ENCODE measurements around the gene LCE4A. TPM values are rescaled to one million over a fixed set of nuclear protein-coding genes. Genes with fewer than 3 reads are reported as not detected.
"Not testable (repeated sequence)": the region's sequence is repeated elsewhere in the genome, so short reads cannot be mapped to it uniquely, and the experiment has no call there.

Gene LCE4A
- total and polyA plus RNA-seq, 4 donors = not detected

DNA sequence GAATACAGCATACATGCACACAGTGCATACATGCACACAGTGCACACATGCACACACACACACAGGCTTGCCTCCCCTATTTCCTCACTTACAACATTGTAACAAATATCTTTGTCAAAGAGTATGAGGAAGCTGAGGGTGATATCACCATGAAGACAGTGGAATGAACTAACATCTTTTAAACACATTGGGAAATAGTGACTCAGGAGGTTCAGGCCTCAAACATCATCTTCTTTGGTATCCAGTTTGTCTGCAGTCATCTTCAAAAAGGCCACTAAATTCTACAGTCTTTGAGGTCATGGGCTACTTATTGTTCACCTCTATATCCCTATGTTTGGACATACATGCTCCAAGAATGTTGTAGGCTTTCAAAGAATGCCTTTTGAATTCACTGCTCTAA is 24.1 kb upstream of the LCE4A start:
- no peak overlapping the region for H3K4me3 ChIP-seq (ENCODE audit: low read length in 2 of 2)
- no peaks in the 10 kb centered on the region for H3K27me3 ChIP-seq (ENCODE audit: control insufficient read depth in 1 of 2, insufficient read depth in 2 of 2, low read length in 1 of 2)
- ATAC-seq (ENCODE audit: low FRiP score) = no peak
- H3K4me1 ChIP-seq (ENCODE audit: control insufficient read depth in 1 of 2, insufficient read depth in 2 of 2, low read length in 2 of 2) = no peaks in the 10 kb centered on the region
- peaks cover 3% of the 10 kb centered on the region for H3K9me3 ChIP-seq (ENCODE audit: control insufficient read depth, low read length)
- intact Hi-C loops (cut with DNase I) = no loop called here
- H3K27ac ChIP-seq (ENCODE audit: low read depth in 1 of 2, low read length in 2 of 2) = no peak overlapping the region
- H3K36me3 ChIP-seq (ENCODE audit: control insufficient read depth in 1 of 2, insufficient read depth in 2 of 2, low read length in 1 of 2) = no peaks in the 10 kb centered on the region
- DNase-seq = no peak

DNA sequence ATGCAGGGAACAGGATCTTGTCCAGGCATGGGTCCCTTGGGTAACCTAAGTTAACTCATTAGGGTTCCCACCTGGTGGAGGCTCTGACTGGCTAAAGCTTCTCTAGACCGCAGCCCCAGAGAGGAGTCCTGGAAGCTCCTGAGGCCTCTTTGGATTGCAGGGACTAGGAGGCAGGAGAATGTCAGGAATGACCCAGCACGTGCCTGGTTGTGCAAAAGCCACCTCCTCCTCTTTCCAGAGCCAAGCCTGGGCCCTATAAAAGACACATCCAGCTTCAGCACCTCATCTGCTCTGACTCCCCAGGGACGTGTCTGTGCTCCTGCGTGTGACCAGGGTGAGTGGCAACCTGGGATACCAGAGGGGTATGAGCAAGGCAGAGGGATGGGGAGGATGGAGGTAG is 22.1 kb upstream of the LCE4A start, which contains the start of gene LCE2B:
LCE2B (plus strand) TSS at position 301 of the 400 bp plus-strand sequence. CDS start 721 bp downstream, outside the sequence.
- ATAC-seq (ENCODE audit: low FRiP score); H3K27ac ChIP-seq (ENCODE audit: low read depth in 1 of 2, low read length in 2 of 2); H3K9me3 ChIP-seq (ENCODE audit: control insufficient read depth, low read length); intact Hi-C loops (cut with DNase I); H3K4me3 ChIP-seq (ENCODE audit: low read length in 2 of 2); H3K27me3 ChIP-seq (ENCODE audit: control insufficient read depth in 1 of 2, insufficient read depth in 2 of 2, low read length in 1 of 2); H3K36me3 ChIP-seq (ENCODE audit: control insufficient read depth in 1 of 2, insufficient read depth in 2 of 2, low read length in 1 of 2); DNase-seq; H3K4me1 ChIP-seq (ENCODE audit: control insufficient read depth in 1 of 2, insufficient read depth in 2 of 2, low read length in 2 of 2): not testable (repeated sequence)
- WGBS, 2 donors = 64 to 68% methylated on average over 2 to 4 of the region's 4 CpGs

DNA sequence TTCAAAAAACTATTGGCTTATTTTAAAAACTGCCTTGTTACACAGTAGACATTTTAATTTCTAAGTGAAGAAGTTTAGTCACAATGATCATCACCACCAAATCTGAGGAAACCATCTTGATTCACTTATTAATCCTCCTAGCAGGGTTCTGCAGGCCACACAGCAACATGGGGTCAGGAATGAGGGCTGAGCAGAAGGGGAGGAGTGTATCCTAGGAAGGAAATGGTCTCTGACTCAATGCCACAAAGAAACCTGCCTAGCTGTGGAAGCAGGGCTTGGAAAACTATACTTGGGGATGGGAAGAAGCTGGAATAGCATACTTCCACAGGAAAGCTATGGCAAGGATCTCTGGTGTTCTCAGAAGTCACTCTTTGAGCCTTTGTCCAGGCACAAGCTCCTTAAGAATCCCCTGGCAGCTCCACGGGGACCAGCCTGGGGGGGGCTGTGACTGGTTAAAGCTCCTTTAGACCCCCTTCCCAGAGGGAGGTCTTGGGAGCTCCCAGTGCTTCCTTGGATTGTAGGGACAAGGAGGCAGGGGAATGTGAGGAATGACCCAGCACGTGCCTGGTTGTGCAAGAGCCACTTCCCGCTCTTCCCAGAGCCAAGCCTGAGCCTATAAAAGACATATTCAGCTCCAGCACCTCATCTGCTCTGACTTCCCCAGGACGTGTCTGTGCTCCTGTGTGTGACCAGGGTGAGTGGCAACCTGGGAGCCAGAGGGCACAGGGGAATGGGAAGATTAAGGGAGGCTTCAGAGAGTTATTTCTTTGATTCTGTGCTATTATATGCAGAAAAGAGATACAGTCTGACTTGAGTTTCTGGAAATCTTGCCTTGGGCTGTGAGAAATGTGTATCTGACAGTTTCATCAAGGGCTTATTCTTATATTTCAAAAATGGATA is 10.0 kb upstream of the LCE4A start, which contains the start of gene LCE2A:
LCE2A (plus strand) TSS at position 645 of the 900 bp plus-strand sequence. CDS start 557 bp downstream, outside the sequence.
- no peaks in the 10 kb centered on the region for H3K36me3 ChIP-seq (ENCODE audit: control insufficient read depth in 1 of 2, insufficient read depth in 2 of 2, low read length in 1 of 2)
- no peak within 1 kb of the TSS for H3K27ac ChIP-seq (ENCODE audit: low read depth in 1 of 2, low read length in 2 of 2)
- intact Hi-C loops (cut with DNase I) = no loop called here
- no peaks in the 10 kb centered on the region for H3K4me1 ChIP-seq (ENCODE audit: control insufficient read depth in 1 of 2, insufficient read depth in 2 of 2, low read length in 2 of 2)
- WGBS, 2 donors = 39 to 51% methylated on average over 4 of the region's 4 CpGs
- no peak within 1 kb of the TSS for H3K4me3 ChIP-seq (ENCODE audit: low read length in 2 of 2)
- no peaks in the 10 kb centered on the region for H3K9me3 ChIP-seq (ENCODE audit: control insufficient read depth, low read length)
- peaks cover 0 to 2% of the 10 kb centered on the region in 2 donors for H3K27me3 ChIP-seq (ENCODE audit: control insufficient read depth in 1 of 2, insufficient read depth in 2 of 2, low read length in 1 of 2)
- no peak for DNase-seq
- ATAC-seq (ENCODE audit: low FRiP score) = no peak

DNA sequence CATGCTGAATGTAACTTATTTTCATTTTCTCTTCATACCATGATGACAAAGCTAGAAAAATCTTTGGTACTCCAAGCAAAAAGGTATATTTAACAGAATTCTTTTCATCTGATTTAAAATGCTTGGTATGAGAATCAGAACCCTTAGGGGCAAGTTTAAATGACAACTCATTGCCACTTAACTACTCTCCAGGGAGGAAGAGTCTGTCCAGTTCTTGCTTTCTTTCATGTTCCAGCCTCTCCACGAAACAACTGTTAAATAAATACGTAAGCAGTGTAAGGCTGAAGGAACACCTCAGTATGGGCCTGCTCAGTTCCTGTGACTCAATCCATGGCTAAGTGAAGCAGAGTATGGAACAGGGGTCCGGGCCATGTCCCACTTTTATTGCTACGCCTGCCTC is 8.2 kb upstream of the LCE4A start:
- peaks cover 0 to 2% of the 10 kb centered on the region in 2 donors for H3K27me3 ChIP-seq (ENCODE audit: control insufficient read depth in 1 of 2, insufficient read depth in 2 of 2, low read length in 1 of 2)
- no peak overlapping the region for H3K27ac ChIP-seq (ENCODE audit: low read depth in 1 of 2, low read length in 2 of 2)
- H3K9me3 ChIP-seq (ENCODE audit: control insufficient read depth, low read length) = no peaks in the 10 kb centered on the region
- ATAC-seq (ENCODE audit: low FRiP score) (no peak), DNase-seq (no peak)
- H3K36me3 ChIP-seq (ENCODE audit: control insufficient read depth in 1 of 2, insufficient read depth in 2 of 2, low read length in 1 of 2) = no peaks in the 10 kb centered on the region
- intact Hi-C loops (cut with DNase I) = no loop called here
- H3K4me1 ChIP-seq (ENCODE audit: control insufficient read depth in 1 of 2, insufficient read depth in 2 of 2, low read length in 2 of 2) = no peaks in the 10 kb centered on the region
- no peak overlapping the region for H3K4me3 ChIP-seq (ENCODE audit: low read length in 2 of 2)
- WGBS, 2 donors = 58 to 67% methylated on average over 4 of the region's 4 CpGs

DNA sequence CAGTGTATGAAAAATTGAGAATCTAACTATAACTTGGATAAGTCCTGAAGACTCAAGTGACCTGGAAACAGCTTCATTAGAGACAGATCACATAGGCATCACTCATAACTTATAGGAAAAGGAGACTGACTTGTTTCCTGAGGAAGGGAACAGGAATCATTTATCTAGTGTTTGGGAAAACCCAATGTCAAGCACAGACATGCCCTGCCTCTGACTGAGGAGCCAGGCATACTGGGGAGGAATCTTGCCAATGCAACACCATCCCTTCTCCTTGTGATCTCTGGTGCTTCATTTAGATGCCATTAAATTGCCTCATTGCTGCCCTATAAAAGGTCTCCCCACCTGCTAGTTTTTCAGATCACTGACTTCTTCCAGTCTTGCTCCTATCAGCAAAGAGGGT is 10.3 kb downstream of the LCE4A start:
- H3K27ac ChIP-seq (ENCODE audit: low read depth in 1 of 2, low read length in 2 of 2) = no peak overlapping the region
- H3K4me1 ChIP-seq (ENCODE audit: control insufficient read depth in 1 of 2, insufficient read depth in 2 of 2, low read length in 2 of 2) = no peaks in the 10 kb centered on the region
- H3K9me3 ChIP-seq (ENCODE audit: control insufficient read depth, low read length) = peaks cover 3% of the 10 kb centered on the region
- H3K27me3 ChIP-seq (ENCODE audit: control insufficient read depth in 1 of 2, insufficient read depth in 2 of 2, low read length in 1 of 2) = no peaks in the 10 kb centered on the region
- DNase-seq (no peak), ATAC-seq (ENCODE audit: low FRiP score) (no peak)
- intact Hi-C loops (cut with DNase I) = no loop called here
- H3K36me3 ChIP-seq (ENCODE audit: control insufficient read depth in 1 of 2, insufficient read depth in 2 of 2, low read length in 1 of 2) = no peaks in the 10 kb centered on the region
- no peak overlapping the region for H3K4me3 ChIP-seq (ENCODE audit: low read length in 2 of 2)

DNA sequence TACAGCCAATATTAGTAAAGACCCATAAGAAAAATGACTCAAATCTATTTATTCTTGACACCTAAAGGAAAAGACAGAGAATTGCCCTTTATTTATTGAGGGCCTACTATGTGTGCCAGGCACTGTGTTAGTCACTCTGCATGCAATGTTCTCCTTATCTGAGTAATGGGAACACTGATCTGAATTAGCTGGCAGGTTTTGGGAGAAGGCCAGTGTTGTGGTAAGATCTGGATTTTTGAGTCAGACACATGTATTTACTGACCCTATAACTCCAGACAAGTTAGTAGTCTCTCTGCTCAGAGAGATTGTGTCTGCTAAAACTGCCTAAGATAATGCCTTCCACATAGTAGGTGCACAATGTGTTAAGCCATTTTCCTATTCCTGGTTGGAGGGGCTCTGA is 17.3 kb downstream of the LCE4A start:
- no peaks in the 10 kb centered on the region for H3K27me3 ChIP-seq (ENCODE audit: control insufficient read depth in 1 of 2, insufficient read depth in 2 of 2, low read length in 1 of 2)
- no peak overlapping the region for H3K4me3 ChIP-seq (ENCODE audit: low read length in 2 of 2)
- no peaks in the 10 kb centered on the region for H3K36me3 ChIP-seq (ENCODE audit: control insufficient read depth in 1 of 2, insufficient read depth in 2 of 2, low read length in 1 of 2)
- no peak overlapping the region for H3K27ac ChIP-seq (ENCODE audit: low read depth in 1 of 2, low read length in 2 of 2)
- intact Hi-C loops (cut with DNase I) = no loop called here
- no peaks in the 10 kb centered on the region for H3K9me3 ChIP-seq (ENCODE audit: control insufficient read depth, low read length)
- DNase-seq (no peak), ATAC-seq (ENCODE audit: low FRiP score) (no peak)
- no peaks in the 10 kb centered on the region for H3K4me1 ChIP-seq (ENCODE audit: control insufficient read depth in 1 of 2, insufficient read depth in 2 of 2, low read length in 2 of 2)

DNA sequence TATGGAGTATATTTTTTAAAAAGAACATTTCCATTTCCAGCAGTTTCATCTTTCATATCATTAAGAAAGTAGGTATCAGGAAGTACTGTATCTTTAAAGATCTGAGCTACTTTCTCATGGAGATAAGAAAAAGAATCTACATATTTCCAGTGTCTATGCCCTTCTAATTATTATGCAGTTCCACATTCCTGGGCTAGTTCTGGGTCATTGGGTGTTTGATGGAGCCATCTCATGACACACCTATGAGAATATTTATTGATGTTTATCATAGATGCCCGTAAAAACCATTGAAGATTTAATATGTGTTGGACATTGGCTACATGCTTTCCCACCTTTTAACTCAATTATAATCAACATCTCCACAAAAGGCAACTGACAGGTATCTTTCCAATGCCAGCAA is 21.0 kb downstream of the LCE4A start:
- Histone ChIP-seq H3K36me3 (ENCODE audit: control insufficient read depth in 1 of 2, insufficient read depth in 2 of 2, low read length in 1 of 2) (no peaks in the 10 kb centered on the region), H3K27ac (ENCODE audit: low read depth in 1 of 2, low read length in 2 of 2) (no peak overlapping the region), H3K4me1 (ENCODE audit: control insufficient read depth in 1 of 2, insufficient read depth in 2 of 2, low read length in 2 of 2) (no peaks in the 10 kb centered on the region), H3K4me3 (ENCODE audit: low read length in 2 of 2) (no peak overlapping the region), H3K9me3 (ENCODE audit: control insufficient read depth, low read length) (peaks cover 1% of the 10 kb centered on the region), H3K27me3 (ENCODE audit: control insufficient read depth in 1 of 2, insufficient read depth in 2 of 2, low read length in 1 of 2) (no peaks in the 10 kb centered on the region)
- ATAC-seq (ENCODE audit: low FRiP score) (no peak), DNase-seq (no peak)
- WGBS, 2 donors = 77 to 82% methylated on average over 1 of the region's 1 CpG
- intact Hi-C loops (cut with DNase I) = no loop called here

DNA sequence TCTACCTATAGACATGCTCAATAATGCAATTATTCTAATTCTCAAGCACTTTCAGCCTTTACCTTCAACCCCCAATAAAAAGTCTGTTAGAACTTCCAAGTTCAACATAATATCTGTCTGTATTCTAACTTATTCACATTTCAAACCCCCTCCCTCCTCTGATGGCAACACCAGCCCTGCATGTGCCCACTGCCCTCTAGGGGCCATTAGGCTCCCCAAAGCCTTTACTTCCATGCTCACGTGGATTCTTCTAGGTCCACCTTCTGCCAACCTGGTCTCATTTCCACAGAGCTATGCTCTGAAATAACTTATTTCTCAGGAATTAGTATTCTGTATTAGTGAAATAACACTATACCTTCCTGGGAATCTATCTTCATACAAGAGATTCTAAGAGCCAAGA is 27.7 kb downstream of the LCE4A start:
- no peak overlapping the region for H3K27ac ChIP-seq (ENCODE audit: low read depth in 1 of 2, low read length in 2 of 2)
- 6 to 21% methylated on average over 1 of the region's 1 CpG for WGBS, 2 donors
- intact Hi-C loops (cut with DNase I) = no loop called here
- H3K4me3 ChIP-seq (ENCODE audit: low read length in 2 of 2) = no peak overlapping the region
- DNase-seq (no peak), ATAC-seq (ENCODE audit: low FRiP score) (no peak)
- H3K4me1 ChIP-seq (ENCODE audit: control insufficient read depth in 1 of 2, insufficient read depth in 2 of 2, low read length in 2 of 2) = no peaks in the 10 kb centered on the region
- H3K9me3 ChIP-seq (ENCODE audit: control insufficient read depth, low read length) = peaks cover 1% of the 10 kb centered on the region
- H3K27me3 ChIP-seq (ENCODE audit: control insufficient read depth in 1 of 2, insufficient read depth in 2 of 2, low read length in 1 of 2) = no peaks in the 10 kb centered on the region
- no peaks in the 10 kb centered on the region for H3K36me3 ChIP-seq (ENCODE audit: control insufficient read depth in 1 of 2, insufficient read depth in 2 of 2, low read length in 1 of 2)

DNA sequence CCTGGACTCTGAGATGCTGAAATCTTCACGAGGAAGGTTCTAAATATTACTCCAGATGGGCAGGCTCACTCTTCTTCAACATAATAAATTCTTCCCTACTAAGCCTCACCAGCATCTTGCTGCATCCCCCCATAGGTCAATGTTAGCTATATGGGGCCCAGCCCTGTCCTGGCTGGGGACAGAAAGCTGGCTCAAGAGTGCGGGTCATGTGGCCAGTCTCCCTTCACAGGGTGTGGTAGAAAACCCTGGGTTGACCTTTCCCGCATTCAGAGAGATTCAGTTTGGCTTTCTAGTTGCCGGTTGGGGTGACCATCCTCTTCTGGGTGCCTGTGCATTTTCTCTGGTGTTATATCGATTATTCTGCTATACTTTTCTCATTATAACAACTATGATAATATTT is 30.0 kb downstream of the LCE4A start:
- no peak for DNase-seq

More for the DNA sequence above, 30.0 kb downstream of the LCE4A start:
- Histone ChIP-seq H3K4me3 (ENCODE audit: low read length in 2 of 2) (no peak overlapping the region), H3K9me3 (ENCODE audit: control insufficient read depth, low read length) (no peaks in the 10 kb centered on the region), H3K4me1 (ENCODE audit: control insufficient read depth in 1 of 2, insufficient read depth in 2 of 2, low read length in 2 of 2) (no peaks in the 10 kb centered on the region), H3K27me3 (ENCODE audit: control insufficient read depth in 1 of 2, insufficient read depth in 2 of 2, low read length in 1 of 2) (no peaks in the 10 kb centered on the region), H3K27ac (ENCODE audit: low read depth in 1 of 2, low read length in 2 of 2) (no peak overlapping the region), H3K36me3 (ENCODE audit: control insufficient read depth in 1 of 2, insufficient read depth in 2 of 2, low read length in 1 of 2) (no peaks in the 10 kb centered on the region)
- 73 to 74% methylated on average over 5 of the region's 5 CpGs for WGBS, 2 donors
- no peak for ATAC-seq (ENCODE audit: low FRiP score)
- intact Hi-C loops (cut with DNase I) = no loop called here

All from aorta (tissue), 5 donors.